HG03354 (cell line): ENCODE data around the gene SLC16A14.

Experiments
- ATAC-seq: cut with Tn5 transposase; IDR thresholded peaks from one replicate; pipeline ENCODE4 v1.9.1; 2021; ENCODE audit warnings: mild to moderate bottlenecking; ENCODE audit not compliant: unreplicated experiment, poor library complexity, severe bottlenecking

Gene SLC16A14

DNA sequence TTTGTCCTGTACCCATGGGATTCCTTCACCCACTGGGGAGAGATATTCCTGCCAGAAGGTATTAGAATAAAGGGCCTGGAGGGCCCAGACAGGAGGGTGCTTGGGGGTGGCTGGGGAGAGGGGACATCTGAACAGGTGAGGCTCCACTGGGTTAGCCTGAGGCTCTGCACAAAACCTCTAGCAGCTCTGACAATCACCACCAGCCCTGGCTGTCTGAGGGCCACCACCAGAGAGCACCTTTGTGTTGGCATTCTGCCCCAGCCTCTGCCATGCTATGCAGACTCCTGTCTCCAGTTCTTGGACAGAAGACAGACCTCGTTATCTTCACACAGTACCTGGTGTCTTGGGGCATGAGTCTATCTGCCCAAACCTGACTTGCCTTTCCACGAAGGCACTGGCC is 25.3 kb downstream of the SLC16A14 start:
- no peak for ATAC-seq

DNA sequence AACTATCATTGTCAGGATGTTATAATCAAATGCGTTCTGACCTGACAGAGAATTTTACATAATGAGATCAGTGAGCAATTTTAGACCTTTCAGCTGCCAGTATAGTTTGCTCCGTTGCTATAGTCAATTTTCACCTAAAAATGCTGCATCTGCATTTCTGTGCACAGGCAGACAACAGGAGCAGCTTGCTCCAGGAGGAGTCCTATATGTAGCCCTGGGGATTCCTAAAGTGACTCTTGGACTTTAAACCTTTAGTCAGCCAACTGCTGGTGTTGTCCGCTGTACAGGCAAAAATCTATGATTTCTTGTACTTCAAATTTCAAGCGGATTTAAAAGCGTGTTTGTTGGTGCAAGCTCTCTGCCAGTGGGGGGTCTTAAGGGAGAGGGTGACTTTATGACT is 25.7 kb downstream of the SLC16A14 start:
- ATAC-seq = no peak

GRCh38 chr2:230042195-230042594 is 26.5 kb downstream of the SLC16A14 start:
- no peak for ATAC-seq

DNA sequence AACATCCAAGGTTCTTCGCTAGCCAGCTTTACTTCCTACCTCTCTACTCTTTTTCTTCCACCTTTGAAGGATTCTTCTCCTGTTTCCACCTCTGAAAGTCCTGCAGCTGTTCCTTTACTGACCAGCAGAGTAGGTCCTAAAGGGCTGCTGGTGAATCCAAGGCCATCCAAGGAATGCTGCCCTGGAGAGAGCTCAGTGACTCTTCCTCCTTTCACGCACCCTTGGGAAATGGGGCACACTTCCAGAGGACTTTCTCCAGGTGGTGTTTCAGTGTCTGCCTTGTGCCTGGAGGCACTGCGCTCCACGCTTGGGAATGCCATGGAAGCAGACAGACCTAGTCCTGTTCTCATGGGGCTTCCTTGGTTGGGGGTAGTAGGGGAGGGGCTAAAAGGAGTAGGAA is 45.4 kb downstream of the SLC16A14 start:
- ATAC-seq = no peak

GRCh38 chr2:230019742-230020141 is 49.0 kb downstream of the SLC16A14 start:
- ATAC-seq = no peak

DNA sequence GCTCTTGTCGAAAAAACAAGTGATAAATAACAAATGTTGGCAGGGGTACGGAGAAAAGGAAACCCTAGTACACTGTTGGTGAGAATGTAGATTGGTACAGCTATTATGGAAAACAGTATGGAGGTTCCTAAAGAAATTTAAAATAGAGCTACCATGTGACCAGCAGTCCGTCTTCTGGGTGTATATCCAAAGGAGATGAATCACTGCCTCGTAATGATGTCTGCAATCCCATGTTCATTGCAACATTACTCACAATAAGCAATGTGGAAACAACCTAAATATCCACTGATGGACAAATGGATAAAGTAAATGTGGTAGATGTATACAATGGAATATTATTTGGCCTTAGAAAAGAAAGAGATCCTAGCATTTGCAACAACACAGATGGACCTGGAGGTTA is 50.6 kb downstream of the SLC16A14 start:
- ATAC-seq = no peak

DNA sequence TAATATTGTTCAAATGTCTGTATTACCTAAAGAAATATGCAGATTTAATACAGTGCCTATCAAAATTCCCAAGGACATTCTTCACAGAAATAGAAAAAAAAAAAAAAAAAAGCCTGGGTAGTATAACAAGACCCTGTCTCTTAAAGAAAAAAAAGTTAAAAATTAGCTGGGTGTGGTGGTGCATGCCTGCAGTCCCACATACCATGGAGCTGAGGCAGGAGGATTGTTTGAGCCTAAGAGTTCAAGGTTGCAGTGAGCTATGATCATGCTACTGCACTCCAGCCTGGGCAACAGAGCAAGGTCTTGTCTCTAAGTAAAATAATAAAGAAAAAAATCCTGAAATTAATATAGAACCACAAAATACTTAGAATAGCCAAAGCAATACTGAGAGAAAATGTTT is 51.9 kb downstream of the SLC16A14 start:
- ATAC-seq = no peak

DNA sequence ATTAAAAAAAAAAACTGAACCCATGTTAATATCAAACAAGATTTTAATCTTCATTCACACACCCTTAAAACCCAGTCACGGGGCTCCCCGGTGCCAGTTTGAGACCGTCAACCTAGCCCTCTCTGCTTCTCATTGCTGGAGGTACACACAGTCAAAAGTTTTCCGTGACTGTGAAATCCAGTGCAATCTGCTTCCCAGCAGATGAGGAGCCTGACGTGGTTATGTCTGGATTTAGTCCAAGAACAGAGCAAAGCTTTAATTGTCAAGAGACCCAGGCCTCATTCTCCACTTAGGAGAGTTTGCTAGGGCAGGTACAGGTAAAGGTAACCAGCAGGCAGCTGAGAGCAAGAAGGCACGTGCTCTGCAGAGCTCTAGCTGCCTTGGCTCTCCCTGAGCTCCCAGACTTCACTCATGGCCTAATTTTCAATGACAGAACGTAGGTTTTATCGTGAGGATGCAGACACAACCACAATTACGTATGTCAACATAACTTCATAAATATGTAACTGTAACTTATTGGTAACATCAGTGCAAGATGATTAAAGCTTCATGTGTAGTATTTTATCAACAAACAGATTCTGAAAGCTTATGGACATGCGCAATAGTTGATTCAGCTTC is 56.3 kb downstream of the SLC16A14 start:
- ATAC-seq = no peak

GRCh38 chr2:230011617-230012016 is 57.1 kb downstream of the SLC16A14 start:
- ATAC-seq = no peak

GRCh38 chr2:230010501-230010900 is 58.2 kb downstream of the SLC16A14 start:
- no peak for ATAC-seq

DNA sequence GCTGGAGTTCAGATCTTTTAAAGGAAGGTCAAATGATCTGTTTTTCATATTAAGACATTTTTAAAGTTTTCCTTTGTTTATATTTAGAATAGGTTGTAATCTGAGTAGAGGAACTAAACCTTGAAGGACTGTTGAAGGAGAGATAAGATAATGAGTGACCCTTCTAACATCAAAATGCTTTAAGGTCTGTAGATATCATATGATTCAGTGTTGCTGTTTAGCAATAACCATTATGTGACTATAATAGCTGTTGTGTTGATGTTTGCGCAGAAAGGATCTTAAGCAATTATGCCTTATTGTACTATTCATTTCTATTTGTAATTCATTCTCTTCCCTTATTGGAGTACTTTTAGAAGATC is 60.0 kb downstream of the SLC16A14 start:
- ATAC-seq = no peak

GRCh38 chr2:230007931-230008707 is 60.6 kb downstream of the SLC16A14 start:
- peak; percentile 75 for ATAC-seq

DNA sequence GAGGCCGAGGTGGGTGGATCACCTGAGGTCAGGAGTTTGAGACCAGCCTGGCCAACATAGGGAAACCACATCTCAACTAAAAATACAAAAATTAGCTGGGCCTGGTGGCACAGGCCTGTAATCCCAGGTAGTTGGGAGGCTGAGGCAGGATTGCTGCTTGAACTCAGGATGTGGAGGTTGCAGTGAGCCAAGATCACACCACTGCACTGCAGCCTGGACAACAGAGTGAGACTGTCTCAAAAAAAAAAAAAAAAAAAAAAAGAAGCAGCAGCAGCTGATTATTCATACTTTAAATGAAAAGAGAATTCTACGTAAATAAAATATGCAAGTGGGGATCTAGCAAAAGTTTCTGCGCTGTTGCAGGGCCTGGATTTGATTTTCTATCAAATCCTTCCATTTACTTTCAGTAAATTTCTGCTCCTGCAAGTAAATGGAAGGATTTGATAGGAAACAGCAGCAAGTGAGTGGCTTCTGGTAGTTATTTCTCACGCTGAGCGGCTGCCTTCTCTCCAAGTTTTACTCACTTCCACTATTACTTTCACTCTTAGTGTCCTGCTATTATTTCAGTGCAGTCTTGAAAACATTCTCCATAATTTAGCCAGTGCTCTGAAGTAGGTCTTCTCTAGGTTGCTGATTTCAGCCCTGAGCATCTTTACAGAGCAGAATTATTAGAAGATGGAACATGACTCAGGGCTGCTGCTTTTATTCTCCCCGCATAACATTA is 68.4 kb downstream of the SLC16A14 start:
- ATAC-seq = peak; percentile 97

DNA sequence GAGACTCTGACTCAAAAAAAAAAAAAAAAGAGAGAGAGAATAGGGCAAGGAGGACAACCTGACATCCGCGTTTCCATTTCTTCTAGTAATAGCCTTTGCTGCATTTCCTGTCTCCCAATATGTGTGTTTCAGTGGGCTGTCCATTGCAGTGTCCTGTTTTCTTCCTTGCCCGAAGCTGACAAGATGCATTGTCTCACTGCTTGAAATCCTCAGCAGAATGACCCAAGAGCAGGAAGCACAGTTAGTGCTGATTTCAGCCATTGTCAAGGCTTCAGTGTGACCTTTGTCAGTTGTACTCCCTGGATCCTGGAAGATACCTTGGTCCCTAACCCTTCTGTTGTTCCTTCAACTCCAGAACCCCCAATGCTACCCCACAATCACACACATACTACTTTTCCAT is 71.2 kb downstream of the SLC16A14 start:
- ATAC-seq = no peak

DNA sequence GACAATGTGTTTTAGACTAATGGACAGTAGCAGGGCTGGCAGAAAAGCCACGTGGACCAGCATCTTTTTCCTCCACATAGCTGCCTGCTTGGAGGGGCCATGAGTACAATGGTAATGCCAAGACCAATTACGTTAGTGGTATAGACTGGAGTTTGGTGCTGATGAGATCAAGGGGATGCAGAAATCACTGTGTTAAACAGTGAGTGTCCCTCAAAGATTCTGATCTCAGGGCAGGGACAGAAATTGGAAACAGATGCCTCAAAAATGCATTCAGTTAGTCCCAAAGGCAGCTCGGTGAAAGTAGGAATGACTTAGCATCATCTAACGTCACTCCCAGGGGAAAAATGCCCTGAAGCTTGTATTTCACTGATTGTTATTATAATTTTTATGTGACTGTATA is 72.4 kb downstream of the SLC16A14 start:
- no peak for ATAC-seq

GRCh38 chr2:229993236-229993635 is 75.5 kb downstream of the SLC16A14 start:
- ATAC-seq = no peak
